HG03135 (cell line): Measurements from ENCODE around the gene POMGNT2.
"Not testable (repeated sequence)": the region's sequence is repeated elsewhere in the genome, so short reads cannot be mapped to it uniquely, and the experiment has no call there.

Source experiments
- ATAC-seq: cut with Tn5 transposase; IDR thresholded peaks from one replicate; pipeline ENCODE4 v1.9.1; 2021; ENCODE audit warnings: mild to moderate bottlenecking, moderate library complexity; ENCODE audit not compliant: unreplicated experiment

Gene POMGNT2

DNA sequence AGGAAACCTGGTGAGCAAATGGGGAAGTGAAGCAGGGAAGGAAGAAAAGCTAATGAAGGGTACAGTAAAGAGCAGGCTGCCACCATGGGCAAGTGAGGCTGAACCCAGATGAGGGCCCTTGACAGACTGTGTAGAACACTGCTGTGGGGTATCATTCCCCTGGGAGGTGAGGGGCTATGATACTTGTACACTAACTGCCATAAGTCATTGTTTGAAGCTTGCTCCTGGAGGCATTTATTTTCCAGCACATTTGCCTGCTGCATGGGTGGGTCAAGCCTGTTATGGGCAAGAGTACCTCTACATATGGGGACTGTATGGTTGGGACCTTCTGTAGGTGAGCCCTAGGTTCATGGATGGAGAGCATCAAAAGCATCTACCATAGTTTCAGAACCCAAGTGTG, 57.4 kb downstream of the POMGNT2 start:
- no peak for ATAC-seq

- ATAC-seq: no peak
These were observed 59.3 kb downstream of the POMGNT2 start for GRCh38 chr3:43046583-43046982.

- ATAC-seq: not testable (repeated sequence)
These were observed 60.8 kb downstream of the POMGNT2 start for GRCh38 chr3:43045079-43045478.

- no peak for ATAC-seq
These were observed 62.1 kb downstream of the POMGNT2 start for GRCh38 chr3:43043793-43044192.

DNA sequence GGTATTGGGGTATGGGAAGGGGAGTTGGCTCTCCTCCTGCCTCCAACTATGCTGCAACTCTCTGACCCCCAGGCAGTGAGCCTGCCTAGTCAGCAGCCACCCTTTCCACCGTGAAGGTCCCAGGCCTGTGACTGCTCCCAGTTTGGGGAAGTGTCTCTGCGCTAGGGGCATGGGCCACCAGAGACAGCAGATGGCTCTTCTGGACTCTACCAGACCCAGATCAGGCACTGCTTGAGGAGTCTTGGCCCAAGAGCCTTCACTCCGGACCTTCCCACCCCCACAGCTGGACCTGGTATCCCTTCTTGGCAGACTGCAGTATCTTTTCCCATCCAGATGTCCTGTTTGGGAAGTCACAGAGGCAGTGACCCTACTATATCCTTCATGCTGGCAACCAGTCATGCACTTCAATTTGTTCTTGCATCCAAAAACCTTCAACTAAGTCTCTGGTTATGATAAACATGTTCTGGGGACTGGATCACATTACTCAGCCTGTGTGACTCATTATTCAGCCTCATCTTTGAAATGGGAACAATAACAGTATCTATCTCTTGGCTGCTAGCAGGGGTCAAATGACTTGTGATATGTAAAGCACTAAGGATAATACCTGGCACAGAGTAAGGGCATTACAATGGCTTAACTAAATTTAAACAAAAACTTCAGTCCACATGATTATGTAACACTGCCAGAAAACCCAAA, 62.7 kb downstream of the POMGNT2 start:
- ATAC-seq: no peak

GRCh38 chr3:43041517-43041916, 64.4 kb downstream of the POMGNT2 start:
- ATAC-seq: no peak

- ATAC-seq: no peak
These were observed 67.9 kb downstream of the POMGNT2 start for GRCh38 chr3:43038010-43038409.

- ATAC-seq: no peak
These were observed 69.1 kb downstream of the POMGNT2 start for GRCh38 chr3:43036621-43037423.

GRCh38 chr3:43035801-43036365, 70.0 kb downstream of the POMGNT2 start:
- no peak for ATAC-seq

DNA sequence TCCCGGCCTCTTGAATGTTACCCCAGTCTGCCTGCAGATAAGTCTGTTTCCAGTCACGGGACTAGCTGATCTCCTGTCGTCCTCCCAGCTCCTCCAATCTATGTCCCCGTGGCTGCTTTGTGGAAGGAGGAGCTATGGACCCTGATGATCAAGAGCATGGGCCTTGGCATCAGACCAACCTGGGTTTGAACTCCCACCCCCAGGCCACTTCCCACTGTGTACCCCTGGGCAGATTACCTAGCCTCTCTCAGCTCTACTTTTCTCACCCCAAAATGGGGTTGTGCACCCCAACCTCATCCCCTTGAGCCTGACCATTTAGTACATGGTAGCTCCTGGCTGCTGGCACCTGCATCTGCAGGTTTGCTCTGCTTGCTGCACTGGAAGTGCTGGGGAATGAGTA, 71.0 kb downstream of the POMGNT2 start:
- ATAC-seq: no peak

GRCh38 chr3:43034200-43034599, 71.7 kb downstream of the POMGNT2 start:
- no peak for ATAC-seq

GRCh38 chr3:43032646-43033628, 72.9 kb downstream of the POMGNT2 start:
- no peak for ATAC-seq

- ATAC-seq: no peak
These were observed 73.9 kb downstream of the POMGNT2 start for GRCh38 chr3:43031889-43032545.

- ATAC-seq: no peak
These were observed 74.4 kb downstream of the POMGNT2 start for GRCh38 chr3:43031485-43031884.

DNA sequence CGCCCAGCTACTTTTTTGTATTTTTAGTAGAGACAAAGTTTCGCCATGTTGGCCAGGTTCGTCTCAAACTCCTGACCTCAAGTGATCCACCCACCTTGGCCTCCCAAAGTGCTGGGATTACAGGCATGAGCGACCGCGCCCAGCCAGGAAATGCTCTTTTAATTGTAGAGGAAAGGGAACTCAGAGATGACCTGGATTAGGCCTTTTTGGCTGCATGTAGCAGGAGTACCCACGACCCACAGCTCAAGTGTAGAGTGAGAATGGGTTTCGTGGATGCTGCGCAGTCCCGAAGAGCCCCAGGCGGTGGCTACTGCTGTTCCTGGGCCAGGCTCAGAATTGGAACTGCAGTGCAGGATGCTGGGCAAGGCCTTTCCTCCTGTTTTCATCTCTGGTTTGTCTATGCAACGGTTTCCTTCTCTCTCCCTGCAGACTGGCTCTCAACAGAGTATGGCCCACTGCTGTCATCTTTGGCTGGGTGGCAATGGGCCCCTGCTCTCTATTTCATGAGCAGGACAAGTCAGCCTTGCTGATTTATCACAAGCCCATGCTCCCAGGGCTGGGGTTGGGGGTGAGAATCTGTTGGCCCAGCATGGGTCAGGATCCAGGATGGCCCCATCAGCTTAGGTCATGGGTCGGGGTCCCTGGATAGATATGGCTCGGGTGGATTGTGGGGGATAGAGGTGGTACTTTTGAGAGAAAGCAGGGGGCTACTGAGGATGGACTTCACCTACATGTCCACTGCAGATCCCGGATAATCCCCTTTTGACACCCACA, 75.5 kb downstream of the POMGNT2 start:
- no peak for ATAC-seq
